Naive B cell (primary cell): ENCODE measurements around the gene IGF2BP2. TPM values are rescaled to one million over a fixed set of nuclear protein-coding genes. Genes with fewer than 3 reads are reported as not detected.

Source experiments
- ATAC-seq, 2 donors: fragments of 150-1000 bp; cut with Tn5 transposase; 2 replicates each; pipeline ENCODE4 v1.10.0; 2021; ENCODE audit warnings: low read depth in 2 of 2, mild to moderate bottlenecking in 2 of 2, moderate library complexity in 2 of 2
- DNase-seq: peaks from one replicate; pipeline ENCODE4 v3.0.0; 2022
- H3K27ac Mint-ChIP-seq, 6 donors: one replicate each; pipeline ENCODE4 v1.8.0; 2020 to 2022; ENCODE audit warnings: mild to moderate bottlenecking in 6 of 6, mixed read lengths in 6 of 6, moderate library complexity in 5 of 6, inconsistent platforms in 2 of 6
- H3K27me3 Mint-ChIP-seq, 3 donors: one replicate each; pipeline ENCODE4 v1.8.0; 2021 to 2022; ENCODE audit warnings: mixed read lengths in 3 of 3, mild to moderate bottlenecking in 1 of 3
- H3K36me3 Mint-ChIP-seq, 2 donors: one replicate each; pipeline ENCODE4 v1.8.0; 2020 to 2022; ENCODE audit warnings: mixed read lengths in 2 of 2, inconsistent platforms in 1 of 2, mild to moderate bottlenecking in 1 of 2
- H3K4me1 Mint-ChIP-seq, 3 donors: one replicate each; pipeline ENCODE4 v1.8.0; 2020 to 2022; ENCODE audit warnings: mixed read lengths in 3 of 3, inconsistent platforms in 1 of 3, mild to moderate bottlenecking in 1 of 3, moderate library complexity in 1 of 3
- H3K4me3 Mint-ChIP-seq, 8 donors: one replicate each; pipeline ENCODE4 v1.8.0; 2020 to 2022; ENCODE audit warnings: mild to moderate bottlenecking in 8 of 8, mixed read lengths in 8 of 8, moderate library complexity in 8 of 8, inconsistent platforms in 2 of 8
- H3K9me3 Mint-ChIP-seq, 7 donors: one replicate each; pipeline ENCODE4 v1.8.0; 2020 to 2022; ENCODE audit warnings: mixed read lengths in 7 of 7, mild to moderate bottlenecking in 5 of 7, inconsistent platforms in 2 of 7, moderate library complexity in 1 of 7
- polyA plus RNA-seq, 6 donors: library from polyadenylated mRNA; unstranded; fragments of 300-500 nt; fragmentation: Illumina TruSeq; gene quantifications; one replicate each; pipeline ENCODE4 v1.2.3, GENCODE V29; 2021; ENCODE audit warnings: low read depth in 6 of 6

The IGF2BP2 gene
- polyA plus RNA-seq, 6 donors from 2014 or later = 0.31 TPM; not detected in 5

- peaks cover 0 to 2% (median 0%) of the 10 kb centered on the region in 7 donors for H3K9me3 Mint-ChIP-seq
- DNase-seq (no peak), ATAC-seq (no peak)
- H3K36me3 Mint-ChIP-seq = no peaks in the 10 kb centered on the region
- H3K4me1 Mint-ChIP-seq = peaks cover 0 to 3% (median 0%) of the 10 kb centered on the region in 3 donors
- H3K27ac Mint-ChIP-seq = peak overlapping the region in 1 of 6 donors; percentile 63
- H3K27me3 Mint-ChIP-seq = peaks cover 0 to 8% (median 0%) of the 10 kb centered on the region in 3 donors
- no peak overlapping the region for H3K4me3 Mint-ChIP-seq
These were observed 97.0 kb downstream of the IGF2BP2 start for GRCh38 chr3:185727873-185728272.

- DNase-seq (no peak), ATAC-seq (no peak)
- H3K27ac Mint-ChIP-seq = no peak overlapping the region
- no peaks in the 10 kb centered on the region for H3K9me3 Mint-ChIP-seq
- no peaks in the 10 kb centered on the region for H3K36me3 Mint-ChIP-seq
- peaks cover 0 to 8% (median 0%) of the 10 kb centered on the region in 3 donors for H3K27me3 Mint-ChIP-seq
- H3K4me3 Mint-ChIP-seq = no peak overlapping the region
- no peaks in the 10 kb centered on the region for H3K4me1 Mint-ChIP-seq
These were observed 98.4 kb downstream of the IGF2BP2 start for GRCh38 chr3:185726254-185726967.

- Mint-ChIP-seq H3K9me3 (no peaks in the 10 kb centered on the region), H3K27ac (no peak overlapping the region), H3K4me1 (no peaks in the 10 kb centered on the region), H3K36me3 (no peaks in the 10 kb centered on the region), H3K4me3 (no peak overlapping the region), H3K27me3 (peaks cover 0 to 8% (median 0%) of the 10 kb centered on the region in 3 donors)
- no peak for DNase-seq
- no peak for ATAC-seq
These were observed 100.1 kb downstream of the IGF2BP2 start for GRCh38 chr3:185724761-185725160.

- no peak overlapping the region for H3K4me3 Mint-ChIP-seq
- H3K27ac Mint-ChIP-seq = no peak overlapping the region
- no peaks in the 10 kb centered on the region for H3K36me3 Mint-ChIP-seq
- peaks cover 0 to 8% (median 0%) of the 10 kb centered on the region in 3 donors for H3K27me3 Mint-ChIP-seq
- no peak for DNase-seq
- H3K9me3 Mint-ChIP-seq = no peaks in the 10 kb centered on the region
- no peak for ATAC-seq
- no peaks in the 10 kb centered on the region for H3K4me1 Mint-ChIP-seq
These were observed 100.6 kb downstream of the IGF2BP2 start for GRCh38 chr3:185724251-185724650.

- H3K27ac Mint-ChIP-seq = no peak overlapping the region
- peaks cover 0 to 8% (median 0%) of the 10 kb centered on the region in 3 donors for H3K27me3 Mint-ChIP-seq
These were observed 102.0 kb downstream of the IGF2BP2 start for GRCh38 chr3:185722881-185723280.

DNA sequence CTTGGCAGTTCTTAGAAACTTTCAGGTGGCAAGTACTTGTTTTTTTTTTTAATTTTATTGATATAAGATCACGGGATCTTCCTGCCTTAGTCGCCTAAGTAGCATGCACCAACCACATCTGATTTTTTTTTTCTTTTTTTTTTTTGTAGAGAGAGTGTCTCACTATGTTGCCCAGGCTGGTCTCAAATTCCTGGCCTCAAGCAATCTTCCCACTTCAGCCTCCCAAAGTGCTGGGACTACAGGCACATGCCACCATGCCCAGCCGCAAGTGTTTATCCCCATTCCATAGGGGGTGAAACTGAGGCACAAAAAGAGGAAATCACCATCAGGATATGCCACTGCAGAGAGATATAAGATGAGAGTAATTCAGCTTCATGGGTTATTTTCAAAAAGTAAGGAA is 102.9 kb downstream of the IGF2BP2 start:
- H3K27ac Mint-ChIP-seq = no peak overlapping the region
- peaks cover 0 to 8% (median 0%) of the 10 kb centered on the region in 3 donors for H3K27me3 Mint-ChIP-seq
- H3K36me3 Mint-ChIP-seq = no peaks in the 10 kb centered on the region
- no peak overlapping the region for H3K4me3 Mint-ChIP-seq
- H3K4me1 Mint-ChIP-seq = no peaks in the 10 kb centered on the region
- ATAC-seq (no peak), DNase-seq (no peak)
- H3K9me3 Mint-ChIP-seq = no peaks in the 10 kb centered on the region

More at GRCh38 chr3:185722881-185723280, 102.0 kb downstream of the IGF2BP2 start:
- Mint-ChIP-seq H3K36me3 (no peaks in the 10 kb centered on the region), H3K4me1 (no peaks in the 10 kb centered on the region), H3K4me3 (no peak overlapping the region), H3K9me3 (no peaks in the 10 kb centered on the region)
- DNase-seq = no peak
- ATAC-seq = no peak

DNA sequence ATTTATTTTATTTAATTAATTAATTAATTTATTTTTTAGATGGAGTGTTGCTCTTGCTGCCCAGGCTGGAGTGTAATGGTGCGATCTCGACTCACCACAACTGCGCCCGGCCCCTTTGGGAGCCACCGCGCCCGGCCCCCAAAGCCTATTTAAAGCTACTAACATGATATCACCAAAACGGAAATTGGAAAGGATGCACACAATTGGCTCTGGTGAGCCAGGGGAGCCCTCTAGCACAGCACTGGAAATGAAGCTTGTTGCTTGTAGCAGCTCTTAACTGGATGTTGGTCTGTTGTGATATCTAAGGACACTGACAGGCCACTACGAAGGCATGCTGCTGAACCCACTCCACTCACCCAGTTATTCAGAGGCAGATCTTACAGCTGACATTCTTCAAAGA is 104.5 kb downstream of the IGF2BP2 start:
- H3K36me3 Mint-ChIP-seq = no peaks in the 10 kb centered on the region
- H3K4me3 Mint-ChIP-seq = no peak overlapping the region
- no peak for ATAC-seq
- H3K4me1 Mint-ChIP-seq = no peaks in the 10 kb centered on the region
- no peak overlapping the region for H3K27ac Mint-ChIP-seq
- H3K9me3 Mint-ChIP-seq = no peaks in the 10 kb centered on the region
- no peak for DNase-seq
- H3K27me3 Mint-ChIP-seq = peaks cover 0 to 8% (median 0%) of the 10 kb centered on the region in 3 donors

GRCh38 chr3:185718736-185719593 is 105.9 kb downstream of the IGF2BP2 start:
- peaks cover 0 to 15% (median 6%) of the 10 kb centered on the region in 3 donors for H3K27me3 Mint-ChIP-seq
- ATAC-seq = no peak
- no peak overlapping the region for H3K4me3 Mint-ChIP-seq
- no peaks in the 10 kb centered on the region for H3K4me1 Mint-ChIP-seq
- H3K36me3 Mint-ChIP-seq = no peaks in the 10 kb centered on the region
- DNase-seq = no peak
- H3K27ac Mint-ChIP-seq = no peak overlapping the region
- peaks cover 0 to 1% (median 0%) of the 10 kb centered on the region in 7 donors for H3K9me3 Mint-ChIP-seq

DNA sequence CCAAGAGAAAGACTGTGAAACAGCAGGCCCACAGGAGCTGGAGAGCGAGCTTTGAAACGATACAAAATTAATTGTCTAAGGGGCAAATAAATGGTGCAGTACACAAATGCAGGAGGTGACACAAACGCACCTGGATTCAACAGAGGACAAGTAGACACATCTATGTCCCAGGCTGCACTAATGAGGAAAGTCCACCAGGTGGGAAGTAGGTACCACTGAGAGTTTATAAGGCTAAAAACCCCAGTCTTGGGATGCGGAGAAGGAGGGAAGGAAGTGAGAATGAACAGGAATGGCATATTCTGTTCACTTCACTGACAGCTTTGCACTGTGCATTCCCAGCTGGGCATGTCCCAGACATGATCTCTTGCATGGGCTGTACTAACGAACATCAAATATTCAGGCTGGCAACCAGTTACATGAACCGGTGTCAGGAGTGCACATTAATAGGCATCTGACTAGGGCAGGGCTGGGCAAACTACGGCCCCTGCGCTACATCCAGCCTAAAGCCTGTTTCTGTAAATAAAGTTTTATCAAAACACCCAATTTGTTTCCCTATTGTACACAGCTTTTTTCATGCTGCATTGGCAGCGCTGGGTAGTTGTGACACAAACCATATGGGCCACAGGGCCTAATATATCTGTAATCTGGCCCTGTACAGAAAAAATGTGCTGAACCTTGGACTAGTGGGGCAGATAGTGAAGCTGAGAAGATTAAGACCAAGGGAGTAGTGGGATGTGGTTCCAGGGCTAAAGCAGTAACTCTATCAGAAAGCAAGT is 107.0 kb downstream of the IGF2BP2 start:
- DNase-seq (no peak), ATAC-seq (no peak)
- H3K4me3 Mint-ChIP-seq = no peak overlapping the region
- H3K4me1 Mint-ChIP-seq = no peaks in the 10 kb centered on the region
- H3K9me3 Mint-ChIP-seq = peaks cover 0 to 2% (median 0%) of the 10 kb centered on the region in 7 donors
- peak overlapping the region in 1 of 6 donors; percentile 91 for H3K27ac Mint-ChIP-seq
- H3K36me3 Mint-ChIP-seq = no peaks in the 10 kb centered on the region
- peaks cover 0 to 7% (median 6%) of the 10 kb centered on the region in 3 donors for H3K27me3 Mint-ChIP-seq

GRCh38 chr3:185717121-185717520 is 107.7 kb downstream of the IGF2BP2 start:
- no peak overlapping the region for H3K4me3 Mint-ChIP-seq
- peaks cover 0 to 7% (median 6%) of the 10 kb centered on the region in 3 donors for H3K27me3 Mint-ChIP-seq
- no peak overlapping the region for H3K27ac Mint-ChIP-seq
- no peak for ATAC-seq
- peaks cover 0 to 2% (median 0%) of the 10 kb centered on the region in 7 donors for H3K9me3 Mint-ChIP-seq
- no peaks in the 10 kb centered on the region for H3K4me1 Mint-ChIP-seq
- no peaks in the 10 kb centered on the region for H3K36me3 Mint-ChIP-seq
- DNase-seq = no peak

DNA sequence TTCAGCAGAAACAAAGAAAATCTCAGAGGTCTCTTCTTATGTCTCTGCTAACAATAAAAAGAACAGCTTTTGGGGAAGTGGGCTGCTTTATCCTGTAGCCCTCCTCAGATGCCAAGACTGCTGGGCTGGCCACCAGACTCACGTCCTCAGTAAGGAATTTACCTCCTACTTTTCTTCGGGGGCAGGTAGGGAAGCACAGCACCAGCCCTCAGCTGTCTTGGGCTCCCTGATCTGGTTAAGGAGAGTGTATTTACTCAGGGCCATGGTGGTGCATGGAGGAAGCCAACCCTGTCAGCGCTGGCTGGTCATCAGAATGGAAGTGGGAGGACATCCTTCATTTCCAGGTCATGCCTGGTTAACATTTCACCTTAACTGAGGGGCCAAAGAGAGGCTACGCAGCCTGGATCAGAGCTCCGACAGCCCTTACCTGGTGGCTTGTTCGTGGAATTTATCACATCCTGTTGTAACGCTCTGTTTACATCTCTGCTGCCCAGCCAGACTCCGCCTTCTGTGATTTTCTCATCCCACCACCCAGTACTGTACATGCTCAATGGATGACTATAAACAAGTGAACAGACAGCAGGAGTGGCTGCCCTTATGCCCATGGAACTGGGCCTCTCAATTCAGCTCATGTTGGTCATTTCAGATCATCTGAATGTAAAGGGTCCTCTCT is 108.3 kb downstream of the IGF2BP2 start:
- no peak for ATAC-seq
- Mint-ChIP-seq H3K36me3 (no peaks in the 10 kb centered on the region), H3K27me3 (peaks cover 0 to 7% (median 6%) of the 10 kb centered on the region in 3 donors)

DNA sequence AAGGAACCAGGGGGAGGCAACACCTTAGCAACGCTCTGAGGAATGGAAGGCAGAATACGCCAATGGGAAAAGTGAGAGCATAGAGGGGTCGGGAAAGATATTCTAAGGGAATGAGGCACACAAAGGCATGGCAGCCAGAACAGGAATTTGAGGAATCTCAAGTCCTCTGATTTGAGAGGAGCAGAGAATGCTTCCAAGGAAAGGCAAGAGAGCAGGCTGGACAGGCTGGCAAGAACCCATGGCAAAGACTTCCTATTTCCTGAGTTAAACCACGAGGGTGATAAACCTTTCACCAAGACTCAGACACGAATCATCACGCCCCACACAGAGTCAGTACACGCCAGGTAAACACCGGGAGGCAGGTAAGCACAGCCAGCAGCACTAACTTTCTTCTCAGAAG is 109.8 kb downstream of the IGF2BP2 start:
- Mint-ChIP-seq H3K4me1 (no peaks in the 10 kb centered on the region), H3K4me3 (no peak overlapping the region), H3K36me3 (no peaks in the 10 kb centered on the region), H3K9me3 (peaks cover 0 to 2% (median 0%) of the 10 kb centered on the region in 7 donors), H3K27me3 (peaks cover 0 to 7% (median 6%) of the 10 kb centered on the region in 3 donors), H3K27ac (no peak overlapping the region)
- ATAC-seq = no peak
- DNase-seq = no peak

More for the DNA sequence above, 108.3 kb downstream of the IGF2BP2 start:
- no peaks in the 10 kb centered on the region for H3K4me1 Mint-ChIP-seq
- H3K4me3 Mint-ChIP-seq = no peak overlapping the region
- H3K27ac Mint-ChIP-seq = peak overlapping the region in 1 of 6 donors; percentile 47
- peaks cover 0 to 2% (median 0%) of the 10 kb centered on the region in 7 donors for H3K9me3 Mint-ChIP-seq
- no peak for DNase-seq

GRCh38 chr3:185714085-185714484 is 110.8 kb downstream of the IGF2BP2 start:
- Mint-ChIP-seq H3K4me3 (no peak overlapping the region), H3K4me1 (peaks cover 0 to 3% (median 0%) of the 10 kb centered on the region in 3 donors), H3K9me3 (peaks cover 0 to 2% (median 0%) of the 10 kb centered on the region in 7 donors), H3K36me3 (no peaks in the 10 kb centered on the region), H3K27me3 (peaks cover 5 to 7% (median 6%) of the 10 kb centered on the region in 3 donors), H3K27ac (no peak overlapping the region)
- DNase-seq (no peak), ATAC-seq (no peak)
